Tibial nerve (tissue), 3 donors: ENCODE data around the gene ARSG.
"Not testable (repeated sequence)": the region's sequence is repeated elsewhere in the genome, so short reads cannot be mapped to it uniquely, and the experiment has no call there.

Source experiments
- CTCF ChIP-seq, 5 experiments: fragments of 200-600 bp in 3 of 5; fragments of 450-650 bp in 2 of 5; sonication (generic) in 3 of 5; IDR thresholded peaks; one replicate each; pipeline ENCODE4 v1.5.1; 2016 to 2019; ENCODE audit warnings: antibody characterized with exemption in 5 of 5, mild to moderate bottlenecking in 3 of 5, moderate library complexity in 2 of 5
- POLR2A ChIP-seq, 2 donors: fragments of 450-650 bp; IDR thresholded peaks; one replicate each; pipeline ENCODE4 v1.6.1; 2017; ENCODE audit warnings: antibody characterized with exemption in 2 of 2, mild to moderate bottlenecking in 2 of 2, moderate library complexity in 2 of 2

- not testable (repeated sequence) for TF ChIP-seq CTCF, POLR2A (IDR thresholded peaks at IDR 0.05)
Observed at GRCh38 chr17:68262467-68262866, 28.8 kb upstream of the ARSG start.
